Activated T-helper 1 cell treated with anti-CD3 and anti-CD28 coated beads, Interleukin-2, amount 50 U/mL, for 16 hours (primary cell): ENCODE results near the gene NFIB.

Source experiments
- DNase-seq, 2 donors: peaks; one replicate each; pipeline ENCODE4 v3.0.0-alpha.2; 2020; ENCODE audit warnings: low read depth in 1 of 2, low spot score in 1 of 2

The NFIB gene

GRCh38 chr9:14158916-14159315, 155.0 kb downstream of the NFIB start:
- DNase-seq, result no peak

GRCh38 chr9:14158136-14158813, 155.7 kb downstream of the NFIB start:
- no peak for DNase-seq

GRCh38 chr9:14157191-14157590, 156.8 kb downstream of the NFIB start:
- DNase-seq, result no peak

GRCh38 chr9:14156046-14156445, 157.9 kb downstream of the NFIB start:
- DNase-seq, result no peak

- DNase-seq, result no peak
These were observed 158.7 kb downstream of the NFIB start for GRCh38 chr9:14155237-14155636.

- DNase-seq, result no peak
These were observed 160.6 kb downstream of the NFIB start for GRCh38 chr9:14153310-14153720.

- DNase-seq, result no peak
These were observed 162.5 kb downstream of the NFIB start for GRCh38 chr9:14151451-14151850.

GRCh38 chr9:14148501-14149103, 165.3 kb downstream of the NFIB start:
- DNase-seq, result no peak

- no peak for DNase-seq
These were observed 166.2 kb downstream of the NFIB start for GRCh38 chr9:14147738-14148137.

GRCh38 chr9:14146201-14146874, 167.6 kb downstream of the NFIB start:
- no peak for DNase-seq

GRCh38 chr9:14144215-14144614, 169.7 kb downstream of the NFIB start:
- no peak for DNase-seq

- no peak for DNase-seq
These were observed 172.2 kb downstream of the NFIB start for GRCh38 chr9:14141699-14142098.

GRCh38 chr9:14140096-14140697, 173.7 kb downstream of the NFIB start:
- no peak for DNase-seq

- DNase-seq, result no peak
These were observed 174.7 kb downstream of the NFIB start for GRCh38 chr9:14139287-14139686.

- no peak for DNase-seq
These were observed 177.1 kb downstream of the NFIB start for GRCh38 chr9:14136646-14137370.

- DNase-seq, result no peak
These were observed 177.8 kb downstream of the NFIB start for GRCh38 chr9:14136047-14136635.

GRCh38 chr9:14135421-14135820, 178.5 kb downstream of the NFIB start:
- no peak for DNase-seq

GRCh38 chr9:14133394-14133793, 180.5 kb downstream of the NFIB start:
- no peak for DNase-seq

GRCh38 chr9:14132775-14133174, 181.2 kb downstream of the NFIB start:
- DNase-seq, result no peak

GRCh38 chr9:14131356-14132088, 182.4 kb downstream of the NFIB start:
- no peak for DNase-seq
